ENCODE results near the gene NCKAP5.

GRCh38 chr2:133369901-133370658, 198.2 kb downstream of the NCKAP5 start:
- no peak for TF ChIP-seq CTCF (IDR thresholded peaks at IDR 0.05; ENCODE audit: low read depth, low read length)
- TF ChIP-seq POLR2A (IDR thresholded peaks at IDR 0.05; ENCODE audit: extremely low read depth, insufficient read length): no peak

Data from NB4 (cell line).